Upper lobe of right lung (tissue), 1 donor: Measurements from ENCODE around the gene DAPP1. TPM values are rescaled to one million over a fixed set of nuclear protein-coding genes. Genes with fewer than 3 reads are reported as not detected.

Source experiments
- ATAC-seq: fragments of 200-7000 bp; cut with Tn5 transposase; one replicate; pipeline ENCODE4 v1.9.1; 2020; ENCODE audit warnings: mild to moderate bottlenecking, moderate library complexity
- DNase-seq: peaks from one replicate; pipeline ENCODE4 v3.0.0-alpha.2; 2020
- H3K27ac ChIP-seq: fragments of 200-600 bp; one replicate; pipeline ENCODE4 v1.8.0; 2022
- H3K27me3 ChIP-seq: fragments of 200-600 bp; one replicate; pipeline ENCODE4 v1.8.0; 2022; ENCODE audit warnings: mild to moderate bottlenecking
- H3K36me3 ChIP-seq: fragments of 200-600 bp; one replicate; pipeline ENCODE4 v1.8.0; 2022
- H3K4me1 ChIP-seq: fragments of 200-600 bp; one replicate; pipeline ENCODE4 v1.8.0; 2022
- H3K4me3 ChIP-seq: fragments of 200-600 bp; one replicate; pipeline ENCODE4 v1.8.0; 2022; ENCODE audit warnings: mild to moderate bottlenecking
- H3K9me3 ChIP-seq: fragments of 200-600 bp; one replicate; pipeline ENCODE4 v1.8.0; 2022
- CTCF ChIP-seq: fragments of 200-600 bp; IDR thresholded peaks from one replicate; pipeline ENCODE4 v1.8.0; 2022; ENCODE audit warnings: antibody characterized with exemption
- intact Hi-C: fragments of 100-400 bp; cut with DNase I; formaldehyde crosslinking; loops from one replicate; pipeline ENCODE4 v1.11.0; 2022
- total RNA-seq: library from RNA; stranded (reverse); fragmentation: NEBNext Ultra II Directional; extraction: Animal tissue kit (Norgen Biotek cat#: 25700); gene quantifications from one replicate; pipeline ENCODE4 v1.2.1, GENCODE V29; 2021
- donor health status: DM: no; HTN: yes; CAD: no; lungs with severe emphysema.

The DAPP1 gene
- total RNA-seq, 1 donor from 2014 or later: 8.9 TPM

DNA sequence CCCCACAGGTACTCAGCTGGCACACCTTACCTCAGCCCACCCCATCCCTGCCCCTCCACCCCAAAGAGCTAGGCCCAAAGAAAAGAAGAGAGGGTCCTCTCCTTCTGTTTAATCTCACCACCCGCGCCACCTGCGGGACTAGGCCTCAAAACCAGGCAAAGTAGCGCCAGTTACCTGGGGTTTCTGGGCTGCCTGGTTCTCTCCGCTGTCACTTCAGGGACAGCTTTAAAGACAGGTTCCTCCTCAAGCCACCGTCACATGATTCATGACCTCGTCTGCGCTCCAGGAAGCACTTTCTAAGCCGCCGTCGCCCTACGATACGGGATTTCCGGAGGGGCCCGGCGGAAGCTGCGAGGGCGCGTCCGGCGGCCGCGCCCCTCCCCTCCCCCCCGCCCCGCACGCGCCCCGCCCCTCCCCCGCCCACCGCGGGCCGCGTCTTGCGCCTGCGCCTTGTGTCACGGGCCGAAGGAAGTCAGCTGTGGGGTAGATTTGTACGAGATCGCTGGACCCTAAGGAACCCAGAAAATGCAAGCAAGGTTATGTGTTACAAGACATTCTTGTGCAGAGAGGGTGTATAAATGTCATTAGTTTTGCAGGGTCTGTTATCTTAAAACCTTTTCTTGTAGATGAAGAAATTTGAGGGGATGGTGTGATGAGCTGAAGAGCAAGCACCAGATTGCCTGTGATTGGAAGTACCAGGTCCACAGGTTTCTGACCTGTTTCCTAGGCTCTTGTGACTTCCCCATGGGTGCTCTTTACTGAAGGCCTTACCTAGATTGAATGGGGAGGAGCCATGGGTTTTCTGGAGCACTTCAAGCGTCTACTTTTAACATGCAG, 77.8 kb downstream of the DAPP1 start, which contains the start of gene LAMTOR3:
LAMTOR3 (minus strand) TSS at position 267 of the 837 bp plus-strand sequence. CDS start 464 bp downstream, outside the sequence.
- intact Hi-C loops: no loop called here
- Histone ChIP-seq H3K4me3 (peak within 1 kb of the TSS; percentile 81), H3K27me3 (no peaks in the 10 kb centered on the region), H3K9me3 (no peaks in the 10 kb centered on the region), H3K4me1 (peaks cover 16% of the 10 kb centered on the region), H3K36me3 (peaks cover 13% of the 10 kb centered on the region), H3K27ac (peak within 1 kb of the TSS; percentile 89)
- no peak for TF ChIP-seq CTCF
- DNase-seq (peak; percentile 95), ATAC-seq (peak; percentile 100)

- Histone ChIP-seq H3K4me1 (peaks cover 16% of the 10 kb centered on the region), H3K9me3 (no peaks in the 10 kb centered on the region), H3K36me3 (peaks cover 19% of the 10 kb centered on the region), H3K4me3 (peak overlapping the region; percentile 81), H3K27me3 (no peaks in the 10 kb centered on the region), H3K27ac (peak overlapping the region; percentile 72)
- TF ChIP-seq CTCF: no peak
- intact Hi-C loops: no loop called here
- no peak for DNase-seq
- ATAC-seq: no peak
Measured at GRCh38 chr4:99894998-99895397, 78.4 kb downstream of the DAPP1 start.

DNA sequence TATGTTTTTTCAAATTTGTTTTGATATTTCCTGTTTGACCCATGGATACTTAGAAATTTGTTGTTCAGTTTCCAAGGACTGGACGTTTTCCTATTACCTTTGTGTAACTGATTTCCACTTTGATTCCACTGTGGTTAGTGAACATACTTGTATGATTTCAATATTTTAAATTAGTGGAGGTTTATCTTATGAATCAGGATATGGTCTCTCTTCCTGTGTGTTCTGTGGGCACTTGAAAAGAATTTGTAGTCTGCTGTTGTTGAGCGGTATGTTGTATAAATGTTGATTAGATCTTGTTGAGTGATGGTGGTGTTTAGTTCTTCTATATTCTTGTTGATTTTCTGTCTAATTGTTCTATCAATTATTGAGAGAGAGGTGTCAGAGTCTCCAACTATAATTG, 98.8 kb downstream of the DAPP1 start:
- H3K9me3 ChIP-seq: no peaks in the 10 kb centered on the region
- H3K4me3 ChIP-seq: no peak overlapping the region
- no peaks in the 10 kb centered on the region for H3K4me1 ChIP-seq
- DNase-seq (no peak), ATAC-seq (no peak)
- H3K27ac ChIP-seq: no peak overlapping the region
- intact Hi-C loops: no loop called here
- H3K36me3 ChIP-seq: peaks cover 29% of the 10 kb centered on the region
- no peaks in the 10 kb centered on the region for H3K27me3 ChIP-seq
- no peak for TF ChIP-seq CTCF

DNA sequence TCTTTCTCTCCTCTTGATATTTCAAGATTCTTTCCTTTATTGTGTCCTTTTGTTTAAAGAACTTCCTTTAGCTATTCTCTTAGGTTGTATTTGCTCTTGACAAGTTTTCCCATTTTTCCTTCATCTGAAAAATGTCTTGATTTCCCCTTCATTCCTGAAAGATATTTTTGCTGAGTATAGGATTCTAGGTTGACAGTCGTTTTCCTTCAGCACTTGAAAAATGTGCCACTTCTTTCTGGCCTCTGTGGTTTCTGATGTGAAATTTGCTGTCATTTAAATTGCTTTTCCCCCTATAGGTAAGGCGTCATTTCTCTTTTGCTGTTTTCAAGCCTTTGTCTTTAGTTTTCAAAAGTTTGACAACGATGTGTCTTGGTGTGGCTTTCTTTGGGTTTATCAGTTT, 100.9 kb downstream of the DAPP1 start:
- intact Hi-C loops: no loop called here
- ATAC-seq (no peak), DNase-seq (no peak)
- Histone ChIP-seq H3K27me3 (no peaks in the 10 kb centered on the region), H3K4me1 (no peaks in the 10 kb centered on the region), H3K36me3 (peaks cover 46% of the 10 kb centered on the region), H3K27ac (no peak overlapping the region), H3K9me3 (no peaks in the 10 kb centered on the region), H3K4me3 (no peak overlapping the region)
- TF ChIP-seq CTCF: no peak

GRCh38 chr4:99918656-99919055, 102.0 kb downstream of the DAPP1 start:
- ATAC-seq (no peak), DNase-seq (no peak)
- H3K27me3 ChIP-seq: no peaks in the 10 kb centered on the region
- intact Hi-C loops: no loop called here
- peaks cover 49% of the 10 kb centered on the region for H3K36me3 ChIP-seq
- no peaks in the 10 kb centered on the region for H3K9me3 ChIP-seq
- H3K4me3 ChIP-seq: no peak overlapping the region
- no peaks in the 10 kb centered on the region for H3K4me1 ChIP-seq
- no peak overlapping the region for H3K27ac ChIP-seq
- TF ChIP-seq CTCF: no peak

Other genes starting within 250 kb of the DAPP1 start
- gene MTTP, start 242.0 kb upstream of the DAPP1 start, total RNA-seq: 0.20 TPM
- not detected for gene C4orf54, start 159.0 kb upstream of the DAPP1 start, total RNA-seq
- 43.5 TPM for gene LAMTOR3, start 77.6 kb downstream of the DAPP1 start, total RNA-seq
- 61.7 TPM for gene DNAJB14, start 129.8 kb downstream of the DAPP1 start, total RNA-seq
- 132 TPM for gene H2AZ1, start 133.4 kb downstream of the DAPP1 start, total RNA-seq